GM19240 (cell line): Measurements from ENCODE around the gene ACE.

Experiments used
- DNase-seq: peaks from one replicate; pipeline ENCODE4 v3.0.0; 2011; ENCODE audit warnings: low spot score; ENCODE audit not compliant: insufficient read length

ACE gene

DNA sequence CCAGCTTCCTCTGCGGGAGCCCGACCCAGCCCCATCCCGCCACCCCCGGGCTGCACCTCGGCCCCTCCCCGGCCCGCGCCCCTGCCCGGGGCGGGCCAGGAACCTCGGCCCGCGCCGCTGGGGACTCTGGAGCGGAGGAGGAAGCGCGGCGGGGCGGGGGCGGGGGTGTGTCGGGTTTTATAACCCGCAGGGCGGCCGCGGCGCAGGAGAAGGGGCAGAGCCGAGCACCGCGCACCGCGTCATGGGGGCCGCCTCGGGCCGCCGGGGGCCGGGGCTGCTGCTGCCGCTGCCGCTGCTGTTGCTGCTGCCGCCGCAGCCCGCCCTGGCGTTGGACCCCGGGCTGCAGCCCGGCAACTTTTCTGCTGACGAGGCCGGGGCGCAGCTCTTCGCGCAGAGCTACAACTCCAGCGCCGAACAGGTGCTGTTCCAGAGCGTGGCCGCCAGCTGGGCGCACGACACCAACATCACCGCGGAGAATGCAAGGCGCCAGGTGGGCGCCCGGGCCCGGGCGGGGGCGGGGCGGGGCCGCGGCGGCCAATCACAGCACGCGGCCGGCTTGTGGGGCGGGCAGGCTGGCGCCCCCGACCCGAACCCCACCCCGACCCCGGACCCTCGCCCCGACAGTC lies at the start of gene ACE:
ACE (plus strand) TSS at position 208 of the 626 bp plus-strand sequence; CDS start at position 242, 34 bp downstream.
- DNase-seq, result no peak

GRCh38 chr17:63429766-63430165 lies 47.1 kb upstream of the ACE start:
- DNase-seq, result no peak

DNA sequence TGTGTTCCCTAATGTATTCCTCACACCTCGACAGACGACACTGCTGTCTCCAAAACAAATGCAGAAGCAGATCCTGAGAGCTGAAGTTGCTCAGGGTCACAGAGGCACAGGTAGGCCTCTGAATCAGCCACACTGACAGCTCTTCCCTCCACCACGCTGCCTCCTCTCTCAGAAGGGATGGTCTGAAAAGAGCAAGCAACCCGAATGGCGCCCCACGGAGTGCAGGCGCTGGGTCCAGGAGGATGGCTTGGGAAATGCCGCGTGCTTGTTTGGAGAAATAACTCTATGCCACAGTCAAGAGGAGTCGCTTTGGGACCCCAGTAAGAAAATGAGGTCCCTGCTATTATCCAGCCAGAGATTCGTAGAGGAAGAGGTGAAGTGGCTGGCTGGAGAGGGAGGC lies 46.6 kb upstream of the ACE start:
- no peak for DNase-seq

- no peak for DNase-seq
Observed at GRCh38 chr17:63431618-63431938, 45.3 kb upstream of the ACE start.

- DNase-seq, result no peak
Observed at GRCh38 chr17:63431939-63432804, 44.7 kb upstream of the ACE start.

DNA sequence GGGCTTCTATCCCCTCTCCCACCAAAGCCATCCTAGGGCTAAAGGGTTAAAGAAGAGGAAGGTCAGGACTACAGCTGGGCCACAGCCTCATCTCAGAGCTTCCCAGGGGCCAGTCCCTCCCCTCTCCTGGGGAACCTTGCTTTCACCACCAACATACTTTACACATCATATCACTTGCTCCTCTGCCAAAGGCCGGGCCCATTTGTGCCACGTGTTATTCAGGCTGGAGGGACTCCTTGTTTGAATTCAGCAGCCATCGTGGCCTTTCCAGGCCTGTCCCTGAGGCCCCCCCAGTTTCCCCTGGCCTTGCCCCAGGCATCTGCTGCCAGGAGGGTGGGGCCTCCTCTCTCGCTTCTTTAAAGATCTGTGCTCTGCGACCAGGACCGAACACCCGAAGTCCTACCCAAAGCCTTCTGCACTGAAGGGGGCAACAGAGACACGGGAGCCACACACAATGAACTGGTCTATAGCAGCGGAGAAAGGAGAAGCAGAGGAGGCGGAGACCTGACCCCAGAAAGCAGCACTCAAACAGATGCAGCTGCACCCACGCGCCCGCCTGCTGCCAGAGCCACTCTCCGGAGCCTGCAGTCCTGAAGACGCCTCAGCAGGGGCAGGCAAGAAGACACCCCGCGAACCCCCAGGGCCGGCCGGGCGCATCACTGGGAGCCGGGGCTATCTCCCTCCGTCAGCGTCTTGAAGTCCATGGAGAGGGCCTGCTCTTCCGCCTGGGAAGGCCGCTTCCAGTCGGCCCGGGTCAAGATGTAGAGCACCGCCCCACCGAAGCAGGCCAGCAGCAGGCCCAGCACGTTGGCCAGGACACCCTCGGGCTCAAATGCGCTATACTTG lies 42.9 kb upstream of the ACE start:
- DNase-seq, result no peak

DNA sequence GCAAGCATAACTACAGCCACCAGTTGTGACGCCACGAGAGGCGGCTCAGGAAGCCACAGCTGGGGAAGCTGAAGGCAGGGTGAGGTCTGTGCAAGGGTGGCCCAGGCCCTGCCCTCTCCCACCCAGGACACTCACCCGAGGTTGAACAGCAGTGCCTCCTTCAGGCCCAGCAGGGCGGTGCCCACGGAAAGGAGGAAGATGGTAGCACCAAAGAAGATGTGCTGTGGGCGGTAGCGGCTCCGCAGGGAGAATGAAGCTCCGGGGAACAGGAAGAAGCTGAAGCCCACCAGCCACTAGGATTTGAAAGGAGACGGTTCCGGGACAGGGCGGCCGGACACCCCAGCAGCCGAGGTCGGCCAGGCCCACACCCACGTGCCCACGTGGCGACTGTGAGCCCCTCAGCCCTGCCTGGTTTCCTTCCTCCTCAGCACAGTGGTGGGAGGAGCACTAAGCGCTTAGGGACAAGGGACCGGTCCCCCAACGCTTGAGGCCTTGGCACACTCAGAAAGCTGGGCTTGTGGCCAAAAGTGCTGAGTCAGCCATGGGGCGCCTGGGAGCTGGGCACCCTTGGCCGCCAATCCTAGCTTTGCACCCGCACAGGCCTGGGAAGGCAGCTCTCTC lies 41.8 kb upstream of the ACE start:
- no peak for DNase-seq

DNA sequence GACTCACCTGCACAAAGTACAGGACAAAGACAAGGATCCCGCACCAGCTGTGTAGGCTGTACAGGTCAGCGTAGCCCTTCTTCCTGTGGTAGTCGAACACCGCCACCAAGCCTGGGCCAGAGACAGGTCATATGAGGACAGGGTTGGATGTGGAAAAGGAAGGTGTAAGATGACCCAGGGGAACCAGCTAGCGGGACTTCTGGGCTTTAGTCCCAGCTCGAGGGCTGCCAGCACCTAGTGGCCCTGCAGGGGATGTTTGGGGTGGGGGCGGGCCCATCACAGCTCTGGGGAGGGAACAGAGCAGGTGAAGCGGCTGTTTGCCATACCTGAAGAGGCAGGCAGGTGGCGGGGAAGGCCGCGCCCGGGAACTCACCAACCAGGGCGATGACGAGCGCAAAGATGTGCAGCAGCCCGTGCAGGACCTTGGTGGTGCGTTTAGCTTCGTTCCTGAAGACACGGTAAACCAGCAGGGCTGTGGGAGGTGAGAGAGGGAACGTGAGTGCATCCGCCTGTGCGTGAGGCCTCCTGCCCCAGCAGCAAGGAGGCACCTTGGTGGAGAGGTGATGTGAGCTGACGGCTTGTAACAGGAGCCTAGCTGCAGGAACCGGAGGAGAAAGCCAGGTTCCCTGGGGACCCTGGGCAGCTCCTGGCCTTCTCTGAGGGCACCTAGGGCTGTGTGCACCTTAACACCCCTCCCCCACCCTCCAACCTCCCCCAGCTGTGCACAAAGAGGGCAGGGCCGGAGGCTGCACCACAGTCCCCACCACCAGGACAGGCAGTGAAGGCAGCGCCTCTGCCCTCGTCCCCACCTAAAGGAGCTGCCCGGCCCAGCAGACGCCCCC lies 41.0 kb upstream of the ACE start:
- DNase-seq, result no peak

- DNase-seq, result no peak
Observed at GRCh38 chr17:63436523-63437110, 40.2 kb upstream of the ACE start.

DNA sequence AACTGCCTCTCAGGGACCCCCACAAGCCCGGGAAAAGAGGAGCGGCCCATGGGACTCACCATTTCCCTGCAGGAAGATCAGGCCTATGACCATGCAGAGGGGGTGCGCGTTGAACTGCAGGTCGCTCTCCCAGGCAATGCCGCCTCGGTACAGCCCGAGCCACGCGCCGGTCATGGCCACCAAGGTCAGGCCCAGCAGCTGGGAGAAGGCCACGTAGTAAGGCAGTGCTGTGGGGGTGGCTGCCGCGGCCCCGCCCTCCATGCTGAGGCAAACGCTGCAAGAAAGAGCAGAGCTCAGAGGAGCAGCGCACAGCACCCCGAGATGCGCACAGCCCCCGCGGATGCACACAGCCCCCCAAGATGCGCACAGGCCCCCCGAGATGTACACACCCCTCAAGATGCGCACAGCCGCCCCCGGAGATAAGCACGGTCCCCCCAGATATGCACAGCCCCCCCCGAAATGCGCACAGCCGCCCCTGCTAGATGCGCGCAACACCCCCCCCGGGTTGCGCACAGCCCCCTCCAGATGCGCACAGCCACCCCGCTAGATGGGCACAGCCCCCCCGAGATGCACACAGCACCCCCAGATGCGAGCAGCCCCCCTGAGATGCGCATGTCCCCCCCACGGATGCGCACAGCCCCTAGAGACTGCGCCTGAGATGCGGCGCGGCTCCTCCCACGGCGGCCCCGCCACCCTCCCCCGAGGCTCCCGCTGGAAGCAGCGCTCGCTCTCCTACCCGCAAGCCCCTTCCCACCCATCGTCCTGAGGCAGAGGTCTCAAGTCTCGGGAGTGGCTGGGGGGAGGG lies 39.4 kb upstream of the ACE start:
- DNase-seq, result no peak

- DNase-seq, result no peak
Observed at GRCh38 chr17:63438092-63439051, 38.5 kb upstream of the ACE start.

GRCh38 chr17:63439687-63440086 lies 37.2 kb upstream of the ACE start:
- DNase-seq, result no peak

DNA sequence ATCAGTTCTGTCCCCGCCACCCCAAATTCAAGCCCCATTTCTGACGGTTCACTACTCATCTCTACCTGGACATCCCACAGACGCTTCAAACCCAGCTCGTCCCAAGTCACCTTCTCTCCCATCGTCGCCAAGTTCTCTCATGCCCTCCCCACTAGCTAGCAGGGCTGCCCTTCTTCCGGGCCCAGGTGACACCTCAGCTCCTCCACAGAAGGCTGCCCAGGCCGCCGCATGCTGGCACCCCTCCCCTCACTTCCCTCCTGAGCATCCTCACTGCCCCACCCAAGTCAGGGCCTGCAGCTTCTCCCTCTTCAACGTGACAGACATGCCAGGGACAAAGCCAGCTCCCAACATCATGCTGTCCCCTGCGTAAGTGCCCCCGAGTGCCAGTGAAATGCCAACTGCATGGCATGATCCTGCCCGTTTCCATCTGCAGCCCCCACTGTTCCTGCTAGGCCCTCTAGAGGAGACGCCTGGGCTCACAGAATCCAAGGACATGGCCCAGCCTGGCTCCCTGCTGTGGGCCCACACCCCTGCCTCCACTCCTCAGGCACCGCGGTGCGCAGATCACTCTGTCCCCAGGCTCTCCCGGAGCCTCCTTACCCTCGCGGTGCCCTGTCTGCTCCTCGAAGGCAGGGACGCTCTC lies 36.6 kb upstream of the ACE start:
- no peak for DNase-seq

DNA sequence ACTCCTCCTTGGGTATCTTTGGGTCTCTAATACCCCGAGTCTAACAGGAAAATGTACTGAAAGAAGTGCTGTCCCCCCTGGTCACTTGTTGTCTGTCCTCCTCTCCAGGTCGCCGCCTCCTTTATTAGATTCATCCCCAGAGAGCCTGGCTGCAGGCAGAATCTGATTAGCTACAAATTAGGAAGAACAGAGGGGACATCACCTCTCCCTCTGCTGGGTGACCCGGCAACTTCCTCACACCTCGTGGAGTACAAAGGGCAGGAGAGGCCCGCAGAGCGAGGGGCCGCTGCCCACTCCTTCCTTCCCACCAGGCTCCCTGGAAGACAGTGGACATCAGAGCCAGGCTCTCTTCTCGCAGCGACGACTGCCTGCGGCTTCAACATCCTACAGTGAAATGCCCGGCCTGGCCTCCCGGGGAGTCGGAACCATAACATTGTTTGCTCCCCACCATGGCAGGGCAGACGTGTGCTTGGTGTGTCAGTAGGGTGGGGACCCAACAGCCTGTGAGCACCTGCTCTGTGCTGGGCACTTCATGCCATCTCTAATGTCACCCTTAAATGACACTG lies 36.0 kb upstream of the ACE start:
- DNase-seq, result no peak

DNA sequence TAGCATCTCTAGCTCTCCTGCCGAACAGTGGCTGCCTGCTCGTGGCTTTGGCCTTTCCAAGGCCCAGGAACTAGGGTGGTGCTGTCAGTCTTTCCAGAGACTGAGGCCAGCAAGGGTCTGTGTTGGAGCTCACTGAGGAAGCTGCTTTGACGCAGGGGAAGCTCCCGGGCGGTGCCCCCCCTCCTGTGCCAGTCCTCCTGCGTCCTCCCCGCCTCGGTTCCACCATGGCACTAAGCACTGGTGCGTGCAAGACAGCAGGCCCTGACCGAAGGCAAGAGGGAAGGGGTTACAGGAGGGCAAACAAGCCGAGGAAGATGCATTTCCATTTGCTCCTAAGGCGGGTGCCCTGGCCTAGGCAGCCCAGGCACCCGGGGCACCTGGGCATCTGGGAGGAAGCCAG lies 35.2 kb upstream of the ACE start:
- DNase-seq, result no peak

- no peak for DNase-seq
Observed at GRCh38 chr17:63442074-63442473, 34.8 kb upstream of the ACE start.

DNA sequence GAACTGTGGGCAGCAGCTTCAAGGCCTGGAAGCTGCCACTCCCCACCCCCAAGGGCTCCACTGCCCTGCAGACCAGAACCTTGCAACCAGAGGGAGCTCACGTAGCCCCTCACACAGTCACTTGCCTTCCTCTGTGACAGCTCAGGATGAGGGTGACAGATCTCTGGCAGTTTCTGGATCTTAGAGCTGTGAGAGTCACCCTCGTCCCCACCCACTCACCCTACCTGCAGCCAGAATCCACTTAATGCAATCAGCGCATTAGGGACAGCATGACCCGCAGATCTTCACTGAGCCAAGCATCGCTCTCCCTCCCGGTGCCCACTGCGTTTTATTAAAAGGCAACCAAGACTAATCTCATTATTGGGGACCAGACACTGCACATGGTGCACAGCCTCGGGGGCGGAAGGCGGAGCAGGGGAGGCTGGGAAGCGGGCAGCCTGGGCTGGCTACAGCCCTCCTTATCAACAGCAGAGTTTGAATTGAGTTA lies 34.3 kb upstream of the ACE start:
- peak; percentile 43 for DNase-seq
